Measurements from ENCODE around the gene UBXN6. TPM values are rescaled to one million over a fixed set of nuclear protein-coding genes. Genes with fewer than 3 reads are reported as not detected.
A peak's percentile ranks its signal among the peaks of the same experiment; 100 is the strongest.

UBXN6 gene
- total RNA-seq, 1 donor from 2014 or later: 105 TPM

DNA sequence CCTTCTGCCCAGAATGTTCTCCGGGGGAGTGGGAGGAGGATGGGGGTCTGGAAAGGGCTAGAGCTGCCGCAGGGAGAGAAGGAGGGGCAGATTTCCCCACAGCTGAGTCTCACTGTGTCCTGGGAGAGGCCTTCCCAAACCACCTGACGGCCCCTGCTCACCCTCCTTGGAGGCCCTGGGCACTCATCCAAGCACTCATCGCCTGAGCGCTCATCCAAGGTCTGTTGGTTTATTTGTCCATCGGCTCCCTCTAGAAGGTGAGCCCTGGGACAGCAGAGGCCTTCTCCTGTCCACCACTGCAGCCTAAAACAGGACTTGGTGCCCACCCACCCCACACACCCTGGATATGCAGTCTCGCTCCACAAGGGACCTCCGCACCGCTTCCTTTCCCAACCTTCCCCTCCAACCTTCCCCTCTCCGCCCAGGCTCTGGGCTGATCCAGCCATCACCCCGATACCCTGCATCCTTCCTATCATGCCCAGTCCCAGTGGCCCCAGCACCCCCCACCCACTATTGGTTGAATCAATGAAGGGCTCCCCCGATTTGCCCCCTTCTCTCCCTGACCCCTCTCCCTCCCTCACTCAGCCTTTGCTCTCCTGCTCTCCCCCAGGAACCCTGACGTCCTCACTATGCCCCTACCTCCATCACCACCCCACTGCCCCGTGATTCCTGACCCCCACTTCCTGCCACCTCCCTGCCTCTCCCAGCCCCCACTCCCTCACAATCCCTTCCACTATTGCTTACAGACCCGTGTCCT is 1.7 kb downstream of the UBXN6 start:
- DNase-seq (ENCODE audit: low read depth): peak; percentile 84

DNA sequence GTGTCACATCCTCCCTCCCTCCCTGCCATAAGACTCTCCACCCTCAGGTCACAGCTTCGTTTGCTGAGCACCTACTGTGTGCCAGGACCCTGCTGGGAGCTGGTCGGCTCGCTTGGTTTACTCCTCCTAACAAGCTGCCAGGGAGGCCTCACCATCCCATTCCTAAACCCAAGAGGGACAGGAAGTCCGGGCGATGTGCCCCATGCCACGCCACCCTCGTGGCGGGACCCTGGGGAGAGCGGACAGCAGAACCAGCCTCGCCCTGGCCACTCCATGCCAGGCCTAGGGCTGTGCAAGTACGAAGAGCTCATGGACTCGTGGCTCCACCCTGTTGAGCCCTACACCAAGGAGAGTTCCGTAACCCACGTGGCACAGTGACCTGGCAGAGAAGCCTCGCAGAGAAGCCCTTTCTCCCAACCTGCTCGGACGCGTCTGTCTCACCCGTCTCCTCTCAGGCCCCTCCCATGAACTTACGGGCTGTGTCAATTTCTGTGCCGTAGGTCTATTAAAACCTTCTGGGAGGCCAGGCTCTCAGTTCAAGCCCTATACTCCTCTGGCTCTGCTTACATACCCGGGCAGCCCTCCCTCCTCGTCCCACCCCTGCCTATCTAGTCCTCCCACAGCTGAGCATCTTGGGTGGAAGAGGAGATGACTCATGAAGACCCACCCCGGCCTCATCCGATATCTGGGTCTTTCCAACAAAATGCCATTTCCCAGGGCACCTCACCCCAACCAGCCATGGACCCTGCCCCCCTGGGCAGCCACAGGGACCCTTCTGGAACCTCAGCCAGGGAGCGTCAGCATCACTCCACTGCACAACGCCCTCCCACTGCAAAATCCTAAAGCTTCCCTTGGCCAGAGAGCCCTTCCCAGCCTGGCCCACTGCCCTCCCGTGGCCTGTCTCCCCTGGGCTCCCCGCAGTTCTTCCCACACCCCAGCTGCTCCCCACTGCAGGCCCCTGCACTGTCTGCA is 2.6 kb downstream of the UBXN6 start:
- peak; percentile 13 for DNase-seq (ENCODE audit: low read depth)

DNA sequence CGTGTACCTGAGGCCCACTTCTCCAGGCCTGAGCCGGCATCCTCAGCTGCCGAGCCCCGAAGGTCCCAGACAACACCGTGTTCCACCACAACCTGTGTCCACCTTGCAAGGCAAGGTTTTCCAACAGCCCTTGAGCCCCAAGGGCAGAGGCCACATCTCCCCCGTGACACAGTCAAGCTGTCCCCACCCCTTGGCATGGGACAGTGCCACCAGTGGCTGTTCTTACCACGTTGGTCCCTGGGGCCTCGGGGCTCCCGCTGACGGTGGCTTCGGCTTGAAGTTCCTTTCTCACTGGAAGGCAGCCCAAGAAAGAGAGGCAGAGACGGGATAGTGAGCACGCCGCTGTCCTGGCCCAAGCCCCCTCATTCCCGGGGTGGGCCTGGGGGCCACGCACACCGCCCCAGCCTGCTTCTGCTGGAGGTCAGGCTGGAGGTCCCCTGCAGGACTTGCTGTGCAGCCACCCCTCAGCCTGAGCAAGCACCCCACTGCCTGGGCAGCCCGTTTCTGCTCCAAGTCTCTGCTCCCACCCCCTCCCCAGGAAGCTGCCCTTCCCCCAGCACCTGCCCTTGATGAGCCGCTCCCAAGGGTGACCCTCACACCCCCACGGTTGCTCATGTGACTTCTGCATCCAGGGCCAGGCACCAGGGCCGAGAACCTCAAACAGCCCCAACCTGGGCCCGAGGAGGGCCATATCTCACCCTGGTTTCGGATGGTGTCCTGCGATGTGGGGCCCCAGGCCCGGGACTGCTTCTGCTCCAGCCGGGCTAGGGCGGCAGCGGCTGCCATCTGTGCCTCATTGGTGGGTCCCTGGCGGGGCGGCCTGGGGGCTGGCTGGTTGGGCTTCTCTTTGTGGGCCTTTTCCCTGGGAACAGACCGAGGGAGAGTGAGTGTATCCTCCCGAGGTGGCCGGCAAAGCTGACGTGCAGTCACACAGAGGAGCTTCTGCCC is 4.1 kb downstream of the UBXN6 start:
- DNase-seq (ENCODE audit: low read depth): no peak

DNA sequence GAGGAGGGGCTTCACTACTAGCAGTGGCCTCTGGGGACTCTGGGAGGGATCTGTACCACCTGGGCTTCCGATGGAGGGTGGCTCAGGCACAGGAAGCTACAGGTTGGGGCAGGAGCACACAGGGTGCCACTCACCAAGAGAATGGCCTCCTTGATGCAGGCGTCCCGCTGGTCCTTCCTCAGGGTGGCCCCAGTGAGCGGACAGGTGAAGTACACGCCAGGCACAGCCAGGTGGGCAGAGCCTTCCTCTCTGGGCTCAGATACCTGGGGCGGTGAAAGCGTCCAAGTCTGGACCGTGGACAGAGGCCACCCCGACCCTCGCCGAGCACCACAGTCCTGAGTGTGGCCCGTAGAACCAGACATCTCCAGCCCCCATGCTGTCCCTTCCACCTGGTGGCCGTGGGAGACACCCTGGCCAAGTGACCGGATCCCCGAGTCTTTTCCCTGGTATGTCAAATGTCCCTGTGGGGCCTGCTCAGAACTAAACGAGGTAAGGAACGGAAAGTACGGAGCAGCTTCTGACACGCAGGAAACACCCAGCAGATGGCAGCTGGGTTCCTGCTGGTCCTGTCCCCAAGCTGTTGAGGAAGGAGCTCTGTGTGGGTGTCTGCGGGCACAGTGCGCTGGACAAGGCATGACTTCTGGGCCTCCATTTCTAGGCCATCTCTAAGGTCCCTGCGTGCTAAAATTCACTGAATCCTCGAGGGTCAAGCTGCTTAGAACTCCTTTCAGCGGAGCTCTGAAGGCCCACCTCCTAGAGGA is 5.2 kb downstream of the UBXN6 start:
- DNase-seq (ENCODE audit: low read depth): no peak

DNA sequence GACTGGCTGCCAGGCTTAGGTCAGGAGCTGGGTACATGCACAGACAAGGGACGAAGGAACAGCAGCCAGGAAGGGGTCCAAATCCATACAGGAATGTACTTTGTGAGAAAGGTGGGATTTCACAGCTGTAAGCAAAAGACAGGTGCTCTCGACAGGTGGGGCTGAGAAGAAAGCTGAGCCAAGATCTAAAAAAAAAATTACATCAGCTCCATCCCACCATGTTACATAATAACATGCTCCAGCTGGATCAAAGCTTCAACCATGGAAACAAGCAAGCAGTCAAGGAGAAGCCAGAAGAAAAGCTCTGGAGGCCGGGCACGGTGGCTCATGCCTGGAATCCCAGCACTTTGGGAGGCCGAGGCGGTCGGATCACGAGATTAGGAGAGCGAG is 8.0 kb downstream of the UBXN6 start:
- no peak for DNase-seq (ENCODE audit: low read depth)

DNA sequence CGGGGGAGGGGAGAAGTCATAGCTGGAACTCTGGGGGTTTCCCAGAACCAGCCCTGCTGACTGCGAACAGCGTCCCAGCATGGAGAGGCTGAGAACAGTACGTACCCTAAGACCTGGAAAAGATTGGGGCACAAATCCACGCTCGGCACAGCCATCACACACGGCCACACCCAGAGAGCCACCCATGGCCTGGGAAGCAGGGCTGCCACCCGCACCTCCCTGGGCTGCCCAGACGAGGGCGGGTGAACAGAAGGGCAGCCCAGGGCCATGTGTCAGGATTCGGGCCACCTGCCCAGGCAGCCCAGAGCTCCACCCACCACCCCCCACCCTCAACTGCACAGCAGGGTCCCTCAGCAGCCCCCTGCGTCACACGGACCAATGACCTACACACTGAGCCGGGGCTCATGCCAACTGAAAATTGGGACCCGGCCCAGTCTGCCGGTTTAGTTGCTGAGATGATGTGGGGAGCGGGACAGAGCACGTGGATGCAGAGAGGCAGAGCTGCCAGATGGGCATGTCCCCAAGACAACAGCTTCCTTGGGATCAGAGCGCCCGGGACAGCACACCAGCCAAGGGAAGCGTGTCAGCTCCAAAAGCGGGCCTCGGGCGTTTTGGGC is 8.5 kb downstream of the UBXN6 start:
- no peak for DNase-seq (ENCODE audit: low read depth)

DNA sequence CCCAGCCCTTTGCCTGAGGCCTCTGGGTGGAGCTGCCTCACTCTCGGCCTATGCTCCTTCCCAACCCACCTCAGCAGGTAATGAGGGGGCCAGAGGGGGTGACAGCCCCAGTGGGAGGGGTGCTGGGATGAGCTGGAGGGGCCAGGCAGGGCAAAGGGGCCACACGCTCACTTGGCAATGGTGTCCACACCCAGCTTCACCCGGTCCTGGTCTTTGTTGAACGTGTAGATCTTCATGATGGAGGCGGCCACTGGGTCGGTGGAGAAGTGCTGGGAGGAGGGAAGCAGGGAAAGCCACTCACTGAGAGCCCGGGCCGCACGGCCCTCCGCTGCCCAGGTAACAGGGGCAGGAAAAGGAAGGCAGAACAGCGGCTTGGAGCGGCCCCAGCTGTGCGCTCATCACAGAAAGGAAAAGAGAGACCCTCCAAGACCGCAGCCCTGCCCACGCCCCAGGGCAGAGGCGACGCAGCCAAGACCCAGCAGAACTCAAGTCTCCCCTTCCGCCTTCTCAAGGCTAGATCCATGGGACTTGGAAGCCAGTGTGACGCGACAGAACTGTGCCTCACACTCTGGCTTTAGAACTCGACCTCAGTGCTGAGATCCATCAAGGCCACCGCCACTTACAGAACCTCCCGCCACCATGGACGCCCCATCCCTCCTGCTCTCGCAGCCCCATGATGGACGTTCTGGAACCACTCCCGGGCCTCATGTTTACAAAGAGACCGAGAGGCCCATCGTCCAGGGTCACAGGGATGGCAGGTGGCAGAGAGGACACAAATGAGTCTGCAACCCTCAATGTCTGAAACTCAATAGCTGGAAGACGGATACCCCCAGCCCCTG is 9.2 kb downstream of the UBXN6 start:
- DNase-seq (ENCODE audit: low read depth): no peak

DNA sequence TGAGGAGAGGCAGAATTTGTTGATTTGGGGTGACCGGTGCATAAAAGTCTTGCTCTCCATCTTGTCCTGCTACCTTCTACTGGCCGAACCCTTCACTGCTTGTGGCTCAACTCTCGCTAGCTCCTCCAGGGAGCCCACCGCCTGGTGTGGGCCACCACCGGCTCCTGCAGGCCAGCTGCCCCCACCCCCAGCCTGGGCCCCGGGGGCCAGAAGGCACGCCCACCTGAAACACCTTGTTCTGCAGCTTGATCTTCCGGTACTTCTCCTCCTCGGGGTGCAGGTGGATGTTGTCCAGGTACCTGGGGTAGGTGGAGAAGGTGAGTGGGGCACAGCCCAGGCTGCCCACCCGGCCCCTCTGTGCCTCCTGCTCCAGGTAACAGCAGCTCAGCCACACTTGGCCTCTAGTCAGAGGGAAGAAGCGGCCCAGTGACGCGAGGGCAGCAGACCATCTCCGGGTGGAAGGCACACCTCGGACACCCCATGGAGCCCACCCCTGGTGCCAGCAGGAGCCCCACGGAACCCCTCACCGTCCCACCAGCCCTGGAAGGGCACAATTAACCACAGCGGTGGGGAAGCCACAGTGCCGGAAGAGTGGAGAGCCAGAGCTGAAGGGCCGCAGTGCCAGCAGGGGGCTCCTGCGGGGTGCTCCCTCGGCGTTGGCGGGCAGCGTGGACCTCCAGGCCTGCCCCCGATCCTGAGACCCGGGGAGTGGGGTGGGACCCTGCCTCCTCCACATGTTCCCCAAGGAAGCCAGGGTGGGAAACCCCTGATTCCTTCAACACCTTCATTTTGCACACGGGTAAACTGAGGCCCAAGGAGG is 10.1 kb downstream of the UBXN6 start:
- no peak for DNase-seq (ENCODE audit: low read depth)

DNA sequence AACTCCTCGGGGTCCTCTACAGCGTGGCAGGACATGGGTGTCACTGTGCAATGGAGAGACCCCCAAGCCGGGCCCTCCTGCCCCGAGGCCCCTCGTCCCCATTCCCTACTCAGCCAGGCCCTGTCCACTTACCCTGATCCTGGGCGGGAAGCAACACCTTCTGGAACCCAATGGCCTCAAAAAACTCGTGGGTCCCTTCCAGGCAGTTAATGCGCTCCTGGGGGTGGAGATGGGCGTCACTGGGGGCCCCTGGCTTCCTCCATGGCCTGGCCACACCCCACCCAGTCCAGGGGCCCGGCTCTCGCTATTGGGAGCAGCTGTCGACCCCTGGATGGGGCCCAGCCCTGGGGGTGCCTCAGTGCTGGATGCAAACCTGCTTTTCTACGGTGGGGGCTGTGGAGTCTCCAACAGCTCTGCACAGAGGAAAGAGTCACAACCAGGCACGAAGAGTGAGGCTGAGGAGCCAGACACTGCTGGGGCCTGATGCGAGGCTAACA is 10.8 kb downstream of the UBXN6 start:
- DNase-seq (ENCODE audit: low read depth): no peak

DNA sequence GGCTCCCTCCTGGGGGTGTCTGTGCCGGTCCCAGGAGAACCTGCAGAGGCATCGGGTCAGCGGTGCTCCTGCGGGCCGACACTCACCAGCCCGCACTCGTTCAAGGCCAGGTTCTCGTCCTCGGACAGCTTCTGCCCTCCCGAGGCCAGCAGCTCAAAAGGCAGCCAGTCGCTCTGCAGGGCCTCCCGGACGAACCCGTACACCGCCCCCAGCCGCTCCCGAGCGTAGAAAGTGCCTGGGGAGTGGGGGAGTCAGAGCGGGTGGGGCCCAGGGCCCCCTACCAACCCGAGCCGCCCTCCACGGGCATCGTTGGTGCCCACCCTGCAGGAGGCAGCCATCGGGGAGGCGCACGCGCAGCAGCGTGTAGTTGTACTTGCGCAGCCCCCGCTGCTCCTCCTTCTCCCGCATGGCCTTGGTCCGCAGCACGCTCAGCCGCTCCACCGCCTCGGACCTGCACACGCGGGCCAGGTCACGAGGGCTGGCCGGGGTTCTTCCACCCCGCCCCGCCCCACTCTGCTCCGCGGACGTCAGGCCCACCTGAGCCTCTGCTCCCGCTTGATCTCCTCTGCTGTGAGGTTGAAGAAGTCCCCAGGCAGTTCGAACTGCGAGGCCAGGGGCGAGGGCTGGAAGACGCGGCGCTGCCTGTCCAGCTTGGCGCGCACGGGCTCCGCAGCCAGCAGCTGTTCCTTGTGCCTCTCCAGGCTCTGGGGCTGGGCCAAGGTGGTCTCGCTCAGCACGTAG is 11.5 kb downstream of the UBXN6 start:
- no peak for DNase-seq (ENCODE audit: low read depth)

DNA sequence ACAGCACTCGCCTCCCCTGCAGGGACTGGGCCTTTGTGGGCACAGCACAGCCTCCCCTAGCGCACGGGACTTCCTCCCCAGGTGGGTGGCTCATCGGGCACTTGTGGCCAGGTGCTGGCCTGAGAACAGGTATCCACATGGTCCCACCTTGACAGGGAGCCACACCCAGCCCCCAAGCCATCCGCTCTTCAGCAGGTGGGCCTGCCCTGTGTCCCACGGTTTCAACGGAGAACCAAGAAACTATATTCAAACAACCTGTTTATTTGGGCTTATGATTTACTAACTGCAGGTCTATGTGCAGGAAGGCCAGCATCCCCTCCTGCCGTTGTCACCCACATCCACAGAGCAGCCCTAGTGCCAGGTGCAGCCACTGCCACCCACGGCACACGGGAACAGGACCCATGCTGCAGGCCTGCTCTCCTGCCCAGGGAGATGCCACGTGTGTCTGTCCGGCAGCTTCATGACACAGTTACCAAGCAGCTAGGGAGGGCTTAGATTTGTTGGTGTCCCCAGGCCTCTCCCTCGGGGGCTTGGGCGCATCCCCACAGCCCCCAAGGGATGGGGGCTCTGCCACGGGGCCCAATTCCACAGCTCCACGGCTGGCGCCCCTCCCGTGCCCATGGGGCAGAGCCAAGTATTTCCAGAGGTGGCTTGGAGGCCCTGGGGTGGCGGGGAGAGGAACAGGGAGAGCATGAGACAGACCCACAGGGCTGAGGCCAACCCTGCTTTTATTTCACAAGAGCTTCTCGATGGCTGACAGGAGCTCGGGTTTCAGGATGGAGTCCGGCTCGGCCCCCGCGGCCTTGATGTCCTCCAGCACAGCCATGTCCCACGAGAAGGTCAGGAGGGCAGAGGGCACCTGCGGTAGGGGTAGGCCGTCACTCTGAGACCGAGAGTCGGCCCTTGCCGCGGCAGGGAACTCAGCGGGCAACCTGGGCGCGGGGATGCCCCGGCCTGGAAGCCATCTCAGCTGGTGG is 12.5 kb downstream of the UBXN6 start:
- no peak for DNase-seq (ENCODE audit: low read depth)

DNA sequence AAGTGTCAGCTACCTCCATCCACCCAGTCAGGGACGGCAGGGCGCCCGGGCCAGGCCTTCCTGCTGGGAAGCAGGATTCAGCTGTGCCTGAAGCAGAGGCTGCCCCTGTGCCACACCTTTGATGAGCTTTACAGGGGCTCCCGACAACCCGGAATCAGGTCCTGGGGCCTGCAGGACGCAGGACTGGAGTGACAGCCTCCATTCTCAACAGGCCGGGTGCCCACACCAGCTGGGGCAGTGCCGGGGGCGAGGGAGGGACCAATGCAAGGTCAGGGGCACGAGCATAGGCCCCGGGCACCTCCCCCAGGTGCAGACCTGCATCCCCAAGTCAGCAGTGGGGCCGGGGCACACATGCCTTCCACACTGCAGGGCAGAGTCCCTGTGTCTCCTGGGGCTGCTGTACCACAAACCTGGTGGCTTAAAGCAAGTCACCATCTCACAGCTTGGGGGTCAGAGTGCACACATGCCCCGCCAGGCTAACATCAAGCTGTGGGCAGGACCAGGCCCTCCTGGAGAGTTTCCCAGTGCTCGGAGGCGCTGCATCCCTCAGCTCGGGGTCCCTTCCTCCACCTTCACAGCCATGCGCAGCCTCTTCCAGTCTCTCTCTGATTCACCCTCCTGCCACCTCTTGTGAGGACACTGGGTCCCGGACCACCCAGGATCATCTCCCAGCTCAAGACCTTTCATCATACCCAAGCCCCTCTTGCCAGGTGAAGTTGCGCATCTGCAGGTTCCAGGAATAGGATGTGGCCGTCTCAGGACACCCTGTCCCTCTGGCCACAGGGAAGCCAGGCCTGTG is 13.4 kb downstream of the UBXN6 start:
- no peak for DNase-seq (ENCODE audit: low read depth)

DNA sequence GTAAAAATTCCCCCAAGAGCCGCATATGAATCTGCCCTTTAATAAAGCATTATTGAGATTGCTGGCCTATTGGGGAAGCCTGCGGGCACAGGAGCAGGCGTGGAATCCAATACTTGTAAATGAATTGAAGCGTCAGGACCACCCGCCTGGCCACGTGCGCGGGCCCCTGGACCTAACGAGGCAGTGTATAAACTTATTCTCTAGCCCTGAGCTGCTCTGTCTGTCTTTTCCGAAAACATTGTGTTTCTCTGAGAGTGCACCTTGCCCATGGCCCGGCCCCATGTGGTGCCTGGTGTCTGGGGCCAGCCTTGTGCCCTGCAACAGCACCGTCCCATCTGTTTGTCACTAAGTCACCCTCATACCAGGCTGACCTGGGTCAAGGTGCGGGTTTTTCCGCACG is 14.4 kb downstream of the UBXN6 start:
- no peak for DNase-seq (ENCODE audit: low read depth)

DNA sequence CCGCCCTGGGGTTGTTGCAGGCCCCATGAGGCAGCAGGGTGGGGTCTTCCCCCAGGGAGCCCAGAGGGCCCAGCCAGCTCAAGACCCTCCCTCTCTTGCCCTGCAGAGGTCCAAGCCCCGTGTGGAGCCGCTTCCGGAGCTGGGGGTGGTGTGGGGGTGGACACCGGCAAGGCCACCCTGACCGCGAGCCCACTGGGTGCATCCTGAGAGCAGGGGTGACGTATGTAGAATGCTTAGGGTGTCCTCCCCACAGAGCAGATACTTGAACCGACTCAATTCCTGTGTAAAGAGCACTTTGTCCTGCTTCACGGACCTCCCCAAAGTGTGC is 14.8 kb downstream of the UBXN6 start:
- DNase-seq (ENCODE audit: low read depth): no peak

DNA sequence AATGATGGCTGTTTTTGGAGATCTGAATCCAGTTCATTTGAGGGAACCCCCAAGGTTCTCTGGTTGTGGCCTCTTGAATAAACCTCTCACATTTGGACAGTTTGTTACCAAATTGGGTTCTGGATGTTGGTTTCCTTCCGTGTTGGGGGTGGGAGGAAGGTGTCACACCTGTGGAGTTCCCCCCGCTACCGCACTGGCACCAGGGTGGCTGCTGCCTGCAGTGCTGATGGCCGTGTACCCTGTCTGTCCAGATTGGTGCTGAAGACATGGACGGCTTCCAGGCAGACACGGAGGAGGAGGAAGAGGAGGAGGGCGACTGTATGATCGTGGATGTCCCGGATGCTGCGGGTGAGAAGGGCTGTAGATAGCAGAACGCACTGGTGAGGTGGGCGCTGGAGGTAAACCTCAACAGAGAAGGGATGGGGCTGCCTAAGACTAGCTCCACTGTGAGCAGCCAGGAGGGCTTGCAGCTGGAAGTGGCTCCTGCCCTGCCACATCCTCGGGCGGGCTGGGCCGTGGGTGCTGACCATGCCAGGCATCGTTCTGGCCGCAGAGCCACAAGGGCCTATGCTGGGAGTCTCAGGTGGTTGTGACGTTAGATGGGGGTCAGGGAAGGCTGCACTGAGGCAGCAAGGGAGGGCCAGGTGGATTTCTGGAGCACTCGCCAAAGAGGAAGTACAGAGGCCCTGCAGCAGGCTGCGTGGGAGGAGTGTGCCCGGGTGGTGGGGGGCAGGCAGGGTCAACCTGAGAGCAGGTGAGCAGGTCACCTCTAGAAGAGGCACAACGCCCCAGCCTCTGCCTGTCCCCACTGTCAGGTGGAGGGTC is 15.4 kb downstream of the UBXN6 start:
- no peak for DNase-seq (ENCODE audit: low read depth)

Data from renal cortical epithelial cell (primary cell).